ENCODE measurements around the gene HEATR1.
"Not testable (repeated sequence)": the region's sequence is repeated elsewhere in the genome, so short reads cannot be mapped to it uniquely, and the experiment has no call there.

The HEATR1 gene

GRCh38 chr1:236589531-236589930, 14.8 kb downstream of the HEATR1 start:
- DNase-seq (ENCODE audit: low read depth in 4 of 4, low spot score in 1 of 4): no peak

- no peak for DNase-seq (ENCODE audit: low read depth in 4 of 4, low spot score in 1 of 4)
Measured at GRCh38 chr1:236581528-236581927, 22.8 kb downstream of the HEATR1 start.

- not testable (repeated sequence) for DNase-seq (ENCODE audit: low read depth in 4 of 4, low spot score in 1 of 4)
Measured at GRCh38 chr1:236580404-236580803, 23.9 kb downstream of the HEATR1 start.

- no peak for DNase-seq (ENCODE audit: low read depth in 4 of 4, low spot score in 1 of 4)
Measured at GRCh38 chr1:236578661-236579060, 25.7 kb downstream of the HEATR1 start.

GRCh38 chr1:236577041-236577440, 27.3 kb downstream of the HEATR1 start:
- not testable (repeated sequence) for DNase-seq (ENCODE audit: low read depth in 4 of 4, low spot score in 1 of 4)

GRCh38 chr1:236576004-236576403, 28.3 kb downstream of the HEATR1 start:
- DNase-seq (ENCODE audit: low read depth in 4 of 4, low spot score in 1 of 4): no peak

- no peak for DNase-seq (ENCODE audit: low read depth in 4 of 4, low spot score in 1 of 4)
Measured at GRCh38 chr1:236575523-236575922, 28.8 kb downstream of the HEATR1 start.

- no peak for DNase-seq (ENCODE audit: low read depth in 4 of 4, low spot score in 1 of 4)
Measured at GRCh38 chr1:236568285-236568894, 35.9 kb downstream of the HEATR1 start.

- no peak for DNase-seq (ENCODE audit: low read depth in 4 of 4, low spot score in 1 of 4)
Measured at GRCh38 chr1:236565530-236565929, 38.8 kb downstream of the HEATR1 start.

- DNase-seq (ENCODE audit: low read depth in 4 of 4, low spot score in 1 of 4): no peak
Measured at GRCh38 chr1:236561976-236562375, 42.3 kb downstream of the HEATR1 start.

GRCh38 chr1:236560213-236560771, 44.0 kb downstream of the HEATR1 start:
- no peak for DNase-seq (ENCODE audit: low read depth in 4 of 4, low spot score in 1 of 4)

- DNase-seq (ENCODE audit: low read depth in 4 of 4, low spot score in 1 of 4): no peak
Measured at GRCh38 chr1:236558846-236559245, 45.5 kb downstream of the HEATR1 start.

- DNase-seq (ENCODE audit: low read depth in 4 of 4, low spot score in 1 of 4): no peak
Measured at GRCh38 chr1:236558081-236558480, 46.2 kb downstream of the HEATR1 start.

- DNase-seq (ENCODE audit: low read depth in 4 of 4, low spot score in 1 of 4): no peak
Measured at GRCh38 chr1:236556606-236557005, 47.7 kb downstream of the HEATR1 start.

- DNase-seq (ENCODE audit: low read depth in 4 of 4, low spot score in 1 of 4): no peak
Measured at GRCh38 chr1:236553370-236553769, 50.9 kb downstream of the HEATR1 start.

- no peak for DNase-seq (ENCODE audit: low read depth in 4 of 4, low spot score in 1 of 4)
Measured at GRCh38 chr1:236552901-236553300, 51.4 kb downstream of the HEATR1 start.

- DNase-seq (ENCODE audit: low read depth in 4 of 4, low spot score in 1 of 4): no peak
Measured at GRCh38 chr1:236552096-236552495, 52.2 kb downstream of the HEATR1 start.

- no peak for DNase-seq (ENCODE audit: low read depth in 4 of 4, low spot score in 1 of 4)
Measured at GRCh38 chr1:236550961-236551851, 53.1 kb downstream of the HEATR1 start.

- DNase-seq (ENCODE audit: low read depth in 4 of 4, low spot score in 1 of 4): no peak
Measured at GRCh38 chr1:236548452-236548851, 55.9 kb downstream of the HEATR1 start.

- DNase-seq (ENCODE audit: low read depth in 4 of 4, low spot score in 1 of 4): no peak
Measured at GRCh38 chr1:236545621-236546169, 58.6 kb downstream of the HEATR1 start.

- DNase-seq (ENCODE audit: low read depth in 4 of 4, low spot score in 1 of 4): no peak
Measured at GRCh38 chr1:236543065-236543669, 61.1 kb downstream of the HEATR1 start.

All from stimulated activated CD4-positive, alpha-beta T cell treated with anti-CD3 and anti-CD28 coated beads, Interleukin-1b, Interleukin-23, amount 100 ng/mL, for 24 hours (primary cell).